ENCODE data around the gene ELOVL6.

DNA sequence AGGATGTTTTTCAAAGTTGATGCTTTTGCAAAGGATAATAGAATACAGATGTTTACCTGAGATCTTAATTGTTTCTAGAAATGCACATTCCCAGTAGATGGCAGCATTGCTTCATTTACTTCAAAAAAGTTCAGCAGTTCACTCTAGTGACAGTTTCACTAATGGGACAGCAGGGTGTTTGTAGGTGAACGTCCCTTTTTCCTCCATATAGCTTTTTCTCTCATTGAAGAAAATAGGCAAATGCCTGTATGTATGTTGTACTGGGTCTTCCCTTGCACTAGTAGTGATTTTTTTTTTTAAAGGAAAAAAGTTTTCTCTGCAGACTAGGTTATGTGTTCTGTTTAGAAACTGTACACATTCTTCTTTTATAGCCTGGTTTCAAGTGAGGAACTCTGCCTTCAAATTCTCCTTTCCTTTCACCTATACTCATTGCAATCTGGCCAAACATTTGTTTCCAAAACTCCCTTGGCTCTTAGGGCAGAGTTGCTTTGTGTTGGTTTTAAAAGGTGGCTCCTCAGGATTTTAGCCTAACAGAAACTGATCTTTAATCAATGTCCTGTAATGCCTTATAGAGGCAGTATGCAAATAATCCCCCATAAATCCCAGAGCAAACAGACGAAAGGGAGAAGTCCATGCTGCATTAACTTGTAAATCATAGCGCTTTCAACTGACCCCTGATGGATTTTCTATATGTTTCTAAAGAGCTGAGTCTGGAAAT is 199.4 kb downstream of the ELOVL6 start:
- TF ChIP-seq ZNF239 (CRISPR knock-in tag; IDR thresholded peaks at IDR 0.05) (no peak), SIX5 (IDR thresholded peaks at IDR 0.05; ENCODE audit: borderline replicate concordance in 1 of 2, insufficient read depth in 1 of 2, low read depth in 1 of 2, low read length in 2 of 2) (no peak), NFYB (IDR thresholded peaks at IDR 0.05; ENCODE audit: extremely low read depth, insufficient read length) (no peak), SRF (CRISPR knock-in tag; IDR thresholded peaks at IDR 0.05) (no peak), TBP (optimal IDR thresholded peaks at IDR 0.05; ENCODE audit: low read depth, low read length) (no peak), ATF1 (CRISPR knock-in tag; IDR thresholded peaks at IDR 0.05) (no peak), ATF1 (tag; IDR thresholded peaks at IDR 0.05) (no peak)
